ENCODE results near the gene CHID1. TPM values are rescaled to one million over a fixed set of nuclear protein-coding genes. Genes with fewer than 3 reads are reported as not detected.

CHID1 gene
- total and polyA plus RNA-seq, 2 of the 8 experiments (the other 6 are each of a cell fraction or from before 2014, with no cell fraction given), result 81.2 to 88.5 TPM

- no peaks in the 10 kb centered on the region; the same call in 1 of the 2 replicates for H3K79me1 ChIP-seq (ENCODE audit: low read depth, low read length)
- peak overlapping the region; percentile 84 for H4K5ac ChIP-seq (ENCODE audit: insufficient read length, low read depth, low read length)
- H2BK12ac ChIP-seq (ENCODE audit: low read depth, low read length), result peak overlapping the region; percentile 10; the same call in 1 of the 2 replicates
- TF ChIP-seq ZNF274 (IDR thresholded peaks at IDR 0.05; ENCODE audit: borderline replicate concordance, extremely low read depth, low read length) (no peak), ASH2L (IDR thresholded peaks at IDR 0.05; ENCODE audit: low read length) (peak; percentile 19)
- ChIA-PET CTCF (ENCODE audit: partially characterized antibody) (interaction anchor here (0.6 to 2.8 kb wide), 9 partner anchors 9 to 91 kb away, joined by 3 to 10 read pairs (median 4); partner anchors contain the start of genes PNPLA2, POLR2L and TSPAN4), POLR2A (ENCODE audit: partially characterized antibody) (interaction anchor here (1.0 to 53.0 kb wide), 6 partner anchors 2 to 88 kb away, joined by 3 to 1917 read pairs (median 120); partner anchors contain the start of genes CD151, CEND1, CRACR2B and PIDD1)
- H2AFZ ChIP-seq (ENCODE audit: low read length), result no peak overlapping the region
- H3K14ac ChIP-seq (ENCODE audit: insufficient read length), result no peak overlapping the region
- H2BK15ac ChIP-seq (ENCODE audit: low read length), result peak overlapping the region; percentile 23; the same call in 1 of the 2 replicates
- peak overlapping the region; percentile 87 for H4K91ac ChIP-seq (replicated peaks; ENCODE audit: insufficient read length, low read length)
- no peak overlapping the region for H3K23ac ChIP-seq (ENCODE audit: insufficient read length)
- H2BK20ac ChIP-seq (ENCODE audit: low read length), result 0 out of 2 replicates have a peak overlapping the region, but pooled peaks have one; percentile 72
- peak overlapping the region; percentile 33 to 76 (median 48) for H3K4me3 ChIP-seq (ENCODE audit: extremely low read depth in 1 of 4, insufficient read depth in 2 of 4, low read depth in 3 of 4, low read length in 4 of 4)
- peak overlapping the region in 1 of 4 experiments; percentile 29; a peak in 2 of 7 replicates for H3K9ac ChIP-seq (replicated peaks in 1 of 4; ENCODE audit: extremely low read depth in 1 of 4, low read depth in 3 of 4, low read length in 3 of 4)
- H3K4me2 ChIP-seq (ENCODE audit: insufficient read depth in 1 of 2, low read depth in 2 of 2, low read length in 2 of 2), result peak overlapping the region; percentile 74 to 84
- peaks cover 2 to 15% of the 10 kb centered on the region in 2 experiments for H4K20me1 ChIP-seq (replicated peaks in 1 of 2; ENCODE audit: control insufficient read depth in 1 of 2, insufficient read depth in 2 of 2, low read length in 2 of 2)
- peak overlapping the region; percentile 81 for H4K8ac ChIP-seq (ENCODE audit: extremely low read depth, insufficient read depth, low read length)
- no peak overlapping the region for H3K27ac ChIP-seq (ENCODE audit: low read depth, low read length)
- peaks cover 0 to 4% (median under 1%) of the 10 kb centered on the region in 4 experiments; a peak in 3 of 8 replicates for H3K36me3 ChIP-seq (ENCODE audit: control insufficient read depth in 2 of 4, insufficient read depth in 4 of 4, low read length in 3 of 4)
- peaks cover 0 to 54% (median 46%) of the 10 kb centered on the region in 4 experiments; a peak in 6 of 7 replicates for H3K4me1 ChIP-seq (replicated peaks in 1 of 4; ENCODE audit: control insufficient read depth in 3 of 4, insufficient read depth in 4 of 4, low read length in 3 of 4)
- no peak overlapping the region for H2BK120ac ChIP-seq (replicated peaks; ENCODE audit: low read depth, low read length)
- peaks cover 34% of the 10 kb centered on the region for H3K23me2 ChIP-seq (ENCODE audit: low read depth, low read length)
- H2BK5ac ChIP-seq (ENCODE audit: low read depth, low read length), result peak overlapping the region; percentile 26; the same call in 1 of the 2 replicates
- H3K18ac ChIP-seq (ENCODE audit: extremely low read depth, low read length), result peak overlapping the region; percentile 97
- DNase-seq (ENCODE audit: low read depth in 1 of 2, low spot score in 2 of 2) (no peak), FAIRE-seq (no peak)
- no peaks in the 10 kb centered on the region for H3K9me3 ChIP-seq (ENCODE audit: insufficient read depth in 2 of 2, low read depth in 1 of 2, low read length in 1 of 2)
- H3K27me3 ChIP-seq (replicated peaks in 1 of 4; ENCODE audit: control insufficient read depth in 3 of 4, extremely low read depth in 1 of 4, insufficient read depth in 3 of 4, low read length in 3 of 4), result peaks cover 6 to 41% (median 31%) of the 10 kb centered on the region in 4 experiments
- no peaks in the 10 kb centered on the region; a peak in 1 of 4 replicates for H3K79me2 ChIP-seq (ENCODE audit: control insufficient read depth in 1 of 2, insufficient read depth in 2 of 2, low read length in 2 of 2)
- H2AK5ac ChIP-seq (ENCODE audit: low read depth, low read length), result 0 out of 2 replicates have a peak overlapping the region, but pooled peaks have one; percentile 19
- peak overlapping the region; percentile 78 for H3K4ac ChIP-seq (replicated peaks; ENCODE audit: insufficient read length, low read depth, low read length)
- WGBS, 2 experiments (ENCODE audit: extremely low coverage in 1 of 2, insufficient coverage in 1 of 2, insufficient read length in 1 of 2, insufficient replicate concordance in 2 of 2, low coverage in 1 of 2, low lambda C conversion rate in 2 of 2, missing lambda C conversion rate in 1 of 2), result 67% methylated on average over 21 of the region's 23 CpGs; no CpG with 5 or more reads in 1 of the 2 experiments
- H3K56ac ChIP-seq (replicated peaks; ENCODE audit: insufficient read length, low read depth, low read length), result peak overlapping the region; percentile 59
These were observed 78.6 kb downstream of the CHID1 start for GRCh38 chr11:831961-832528.
